ENCODE results near the gene OR8I2.

GRCh38 chr11:56122073-56122472 lies 29.0 kb downstream of the OR8I2 start, which contains the start of gene OR8H3:
- no peak for TF ChIP-seq CTCF (IDR thresholded peaks at IDR 0.05)
- TF ChIP-seq POLR2A (IDR thresholded peaks at IDR 0.05): no peak

Measured in breast epithelium (tissue), 3 donors.